Body of pancreas (tissue), 4 donors: ENCODE measurements around the gene FILIP1L.

Experiments used
- POLR2A ChIP-seq, 3 donors: fragments of 450-650 bp; IDR thresholded peaks; one replicate each; pipeline ENCODE4 v1.6.1; 2016; ENCODE audit warnings: antibody characterized with exemption in 3 of 3, mild to moderate bottlenecking in 2 of 3
- TF ChIP-seq, protein P1 (sequence below), 7 experiments: fragments of 450-650 bp in 4 of 7; fragments of 200-600 bp in 3 of 7; sonication (generic) in 3 of 7; IDR thresholded peaks; one replicate each; pipeline ENCODE4 v1.5.1; 2016 to 2019; ENCODE audit warnings: antibody characterized with exemption in 7 of 7

DNA sequence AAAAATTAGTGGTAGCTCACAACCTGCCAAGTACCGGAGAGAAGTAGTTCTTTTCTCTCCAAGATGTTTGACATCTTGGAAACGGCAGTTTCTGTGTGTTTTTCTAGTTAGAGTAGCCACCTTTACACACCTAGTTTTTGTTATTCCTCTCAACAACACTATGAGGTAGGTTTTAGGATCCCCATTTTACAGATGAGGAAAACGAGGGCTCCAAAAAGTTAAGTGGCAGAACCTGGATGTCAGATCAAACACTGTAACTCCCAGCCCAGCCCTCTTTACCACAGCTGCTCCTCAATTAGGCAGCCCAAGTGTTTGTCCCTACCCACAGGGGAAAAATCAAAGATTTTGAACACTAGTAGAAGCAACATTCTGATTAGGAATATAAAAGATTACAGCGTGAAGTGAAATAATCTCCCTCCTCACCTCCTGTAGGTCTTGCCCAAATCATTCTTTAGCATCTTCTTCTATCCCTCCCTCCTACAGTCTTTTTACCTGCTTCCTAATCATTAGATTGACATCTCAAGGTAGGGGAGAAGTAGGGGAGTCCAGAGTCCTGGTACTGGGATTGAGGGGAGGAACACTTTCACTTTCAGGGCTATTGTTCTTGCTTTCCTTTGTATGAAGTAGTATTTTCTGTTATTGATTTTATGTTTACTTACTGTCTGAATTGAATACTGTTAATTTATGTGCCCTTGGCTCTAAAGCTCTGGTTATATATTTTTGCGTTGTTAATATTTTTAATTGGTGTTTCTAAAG lies 154.0 kb downstream of the FILIP1L start:
- TF ChIP-seq, protein P1, sequence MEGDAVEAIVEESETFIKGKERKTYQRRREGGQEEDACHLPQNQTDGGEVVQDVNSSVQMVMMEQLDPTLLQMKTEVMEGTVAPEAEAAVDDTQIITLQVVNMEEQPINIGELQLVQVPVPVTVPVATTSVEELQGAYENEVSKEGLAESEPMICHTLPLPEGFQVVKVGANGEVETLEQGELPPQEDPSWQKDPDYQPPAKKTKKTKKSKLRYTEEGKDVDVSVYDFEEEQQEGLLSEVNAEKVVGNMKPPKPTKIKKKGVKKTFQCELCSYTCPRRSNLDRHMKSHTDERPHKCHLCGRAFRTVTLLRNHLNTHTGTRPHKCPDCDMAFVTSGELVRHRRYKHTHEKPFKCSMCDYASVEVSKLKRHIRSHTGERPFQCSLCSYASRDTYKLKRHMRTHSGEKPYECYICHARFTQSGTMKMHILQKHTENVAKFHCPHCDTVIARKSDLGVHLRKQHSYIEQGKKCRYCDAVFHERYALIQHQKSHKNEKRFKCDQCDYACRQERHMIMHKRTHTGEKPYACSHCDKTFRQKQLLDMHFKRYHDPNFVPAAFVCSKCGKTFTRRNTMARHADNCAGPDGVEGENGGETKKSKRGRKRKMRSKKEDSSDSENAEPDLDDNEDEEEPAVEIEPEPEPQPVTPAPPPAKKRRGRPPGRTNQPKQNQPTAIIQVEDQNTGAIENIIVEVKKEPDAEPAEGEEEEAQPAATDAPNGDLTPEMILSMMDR (IDR thresholded peaks at IDR 0.05) = no peak
- TF ChIP-seq POLR2A (IDR thresholded peaks at IDR 0.05) = no peak
